OCI-LY3 (cell line): ENCODE results near the gene APBB2.

ENCODE experiments used
- H2AFZ ChIP-seq: fragments of 200-600, 300-600 bp; shearing (Covaris generic); 2 replicates; pipeline ENCODE4 v1.6.0; 2014; ENCODE audit warnings: antibody characterized with exemption, low read depth, low read length
- H3K27ac ChIP-seq: fragments of 200-600, 300-600 bp; sonication (generic); 2 replicates; pipeline ENCODE4 v1.5.1; 2014; ENCODE audit warnings: mild to moderate bottlenecking, low read length, moderate library complexity, mixed read lengths
- H3K27me3 ChIP-seq: fragments of 200-600, 300-600 bp; sonication (generic); 2 replicates; pipeline ENCODE4 v1.6.1; 2014; ENCODE audit warnings: low read depth, low read length, mixed read lengths
- H3K36me3 ChIP-seq: fragments of 200-600, 300-600 bp; sonication (generic); replicated peaks from 2 replicates; pipeline ENCODE3; 2014; ENCODE audit warnings: low read depth, low read length, mixed read lengths
- H3K4me1 ChIP-seq: fragments of 300-600, 200-600 bp; sonication (generic); 2 replicates; pipeline ENCODE4 v1.6.1; 2014; ENCODE audit warnings: low read length, mixed read lengths
- H3K4me2 ChIP-seq: fragments of 200-600, 300-600 bp; sonication (generic); 2 replicates; pipeline ENCODE4 v1.6.1; 2014; ENCODE audit warnings: low read length, mixed read lengths
- H3K4me3 ChIP-seq: fragments of 300-600, 200-600 bp; sonication (generic); 2 replicates; pipeline ENCODE4 v1.5.1; 2014; ENCODE audit warnings: antibody characterized with exemption, mild to moderate bottlenecking, low read length, moderate library complexity
- H3K79me2 ChIP-seq: fragments of 300-600, 200-600 bp; shearing (Covaris generic); 2 replicates; pipeline ENCODE4 v1.6.1; 2014; ENCODE audit warnings: mild to moderate bottlenecking, low read length, mixed read lengths
- H3K9ac ChIP-seq: fragments of 300-600, 200-600 bp; shearing (Covaris generic); 2 replicates; pipeline ENCODE4 v1.6.0; 2014; ENCODE audit warnings: mild to moderate bottlenecking, low read length, moderate library complexity
- H3K9me3 ChIP-seq: fragments of 200-600, 300-600 bp; shearing (Covaris generic); 2 replicates; pipeline ENCODE4 v1.6.1; 2014; ENCODE audit warnings: low read length, mixed read lengths; ENCODE audit not compliant: insufficient read depth
- H4K20me1 ChIP-seq: fragments of 200-600, 300-600 bp; sonication (generic); 2 replicates; pipeline ENCODE4 v1.6.1; 2016; ENCODE audit warnings: low read length, mixed read lengths; ENCODE audit not compliant: insufficient read depth
- CTCF ChIP-seq: fragments of 200-600, 300-600 bp; sonication (generic); IDR thresholded peaks from 2 replicates; pipeline ENCODE4 v1.5.1; 2014; ENCODE audit warnings: antibody characterized with exemption, low read length, low read depth
- EZH2phosphoT487 ChIP-seq: fragments of 200-600 bp; shearing (Covaris generic); IDR thresholded peaks from 2 replicates; pipeline ENCODE4 v1.6.1; 2018; ENCODE audit warnings: antibody characterized with exemption, mixed run types, low read depth

The APBB2 gene

GRCh38 chr4:41106081-41106480 is 108.3 kb downstream of the APBB2 start:
- Histone ChIP-seq H3K79me2 (no peaks in the 10 kb centered on the region), H3K36me3 (no peaks in the 10 kb centered on the region), H4K20me1 (no peaks in the 10 kb centered on the region), H3K4me1 (no peaks in the 10 kb centered on the region), H3K4me2 (no peak overlapping the region), H2AFZ (no peak overlapping the region), H3K4me3 (no peak overlapping the region), H3K27me3 (no peaks in the 10 kb centered on the region), H3K27ac (no peak overlapping the region), H3K9me3 (no peaks in the 10 kb centered on the region), H3K9ac (no peak overlapping the region)
- TF ChIP-seq CTCF, result no peak

- H3K4me3 ChIP-seq, result no peak overlapping the region
- no peaks in the 10 kb centered on the region for H3K9me3 ChIP-seq
- no peak overlapping the region for H3K9ac ChIP-seq
- no peaks in the 10 kb centered on the region for H4K20me1 ChIP-seq
- H3K4me1 ChIP-seq, result no peaks in the 10 kb centered on the region
- no peaks in the 10 kb centered on the region for H3K27me3 ChIP-seq
- TF ChIP-seq CTCF (no peak), EZH2phosphoT487 (no peak)
- H3K36me3 ChIP-seq, result no peaks in the 10 kb centered on the region
- no peak overlapping the region for H3K27ac ChIP-seq
- H3K79me2 ChIP-seq, result no peaks in the 10 kb centered on the region
- H2AFZ ChIP-seq, result no peak overlapping the region
- no peak overlapping the region for H3K4me2 ChIP-seq
Observed at GRCh38 chr4:41104155-41104554, 110.2 kb downstream of the APBB2 start.

- Histone ChIP-seq H3K36me3 (no peaks in the 10 kb centered on the region), H3K9ac (no peak overlapping the region), H4K20me1 (no peaks in the 10 kb centered on the region), H3K9me3 (no peaks in the 10 kb centered on the region), H3K4me2 (no peak overlapping the region), H3K4me1 (no peaks in the 10 kb centered on the region), H3K79me2 (no peaks in the 10 kb centered on the region), H3K4me3 (no peak overlapping the region), H3K27ac (no peak overlapping the region), H3K27me3 (no peaks in the 10 kb centered on the region), H2AFZ (no peak overlapping the region)
- TF ChIP-seq EZH2phosphoT487, result no peak
- TF ChIP-seq CTCF, result no peak
Observed at GRCh38 chr4:41103657-41104056, 110.7 kb downstream of the APBB2 start.

GRCh38 chr4:41102414-41103092 is 111.8 kb downstream of the APBB2 start:
- Histone ChIP-seq H3K27ac (no peak overlapping the region), H4K20me1 (no peaks in the 10 kb centered on the region)

More at GRCh38 chr4:41102414-41103092, 111.8 kb downstream of the APBB2 start:
- no peak for TF ChIP-seq CTCF
- Histone ChIP-seq H3K9ac (no peak overlapping the region), H3K4me3 (no peak overlapping the region), H3K4me2 (no peak overlapping the region), H3K79me2 (no peaks in the 10 kb centered on the region), H3K27me3 (no peaks in the 10 kb centered on the region), H3K9me3 (no peaks in the 10 kb centered on the region), H3K4me1 (no peaks in the 10 kb centered on the region), H3K36me3 (no peaks in the 10 kb centered on the region), H2AFZ (no peak overlapping the region)
